Activated CD8-positive, alpha-beta memory T cell treated with anti-CD3 and anti-CD28 coated beads, Interleukin-2, amount 10 ng/mL, durations not matched to agents 7 days and 5 days (primary cell): ENCODE measurements around the gene PIP4K2A. TPM values are rescaled to one million over a fixed set of nuclear protein-coding genes. Genes with fewer than 3 reads are reported as not detected.
"Not testable (repeated sequence)": the region's sequence is repeated elsewhere in the genome, so short reads cannot be mapped to it uniquely, and the experiment has no call there.

Experiments
- ATAC-seq: fragments of 150-1000 bp; cut with Tn5 transposase; one replicate; pipeline ENCODE4 v1.10.0; 2021; ENCODE audit warnings: moderate library complexity
- CTCF ChIA-PET: fragments of 350-600 bp; sonication (Branson Sonifier 250); formaldehyde crosslinking; loops from one replicate; lab custom pipeline; 2021; ENCODE audit warnings: antibody characterized with exemption; lab: Charles Lee
- DNase-seq: peaks from one replicate; pipeline ENCODE4 v3.0.0-alpha.2; 2020
- H3K27ac Mint-ChIP-seq: one replicate; pipeline ENCODE4 v1.8.0; 2021; ENCODE audit warnings: mild to moderate bottlenecking, mixed read lengths
- H3K27me3 Mint-ChIP-seq: one replicate; pipeline ENCODE4 v1.8.0; 2021; ENCODE audit warnings: mixed read lengths
- H3K36me3 Mint-ChIP-seq: one replicate; pipeline ENCODE4 v1.8.0; 2021; ENCODE audit warnings: mild to moderate bottlenecking, mixed read lengths
- H3K4me1 Mint-ChIP-seq: one replicate; pipeline ENCODE4 v1.8.0; 2021; ENCODE audit warnings: mixed read lengths
- H3K4me3 Mint-ChIP-seq: one replicate; pipeline ENCODE4 v1.8.0; 2021; ENCODE audit warnings: mild to moderate bottlenecking, moderate library complexity, mixed read lengths
- H3K9me3 Mint-ChIP-seq: one replicate; pipeline ENCODE4 v1.8.0; 2022; ENCODE audit warnings: low read depth, mixed read lengths
- total RNA-seq, 2 experiments: library from RNA; stranded (reverse); gene quantifications; one replicate each; pipeline ENCODE4 v1.2.3, GENCODE V29; 2021

The PIP4K2A gene
- total RNA-seq, 2 experiments from 2014 or later: 129 to 136 TPM

DNA sequence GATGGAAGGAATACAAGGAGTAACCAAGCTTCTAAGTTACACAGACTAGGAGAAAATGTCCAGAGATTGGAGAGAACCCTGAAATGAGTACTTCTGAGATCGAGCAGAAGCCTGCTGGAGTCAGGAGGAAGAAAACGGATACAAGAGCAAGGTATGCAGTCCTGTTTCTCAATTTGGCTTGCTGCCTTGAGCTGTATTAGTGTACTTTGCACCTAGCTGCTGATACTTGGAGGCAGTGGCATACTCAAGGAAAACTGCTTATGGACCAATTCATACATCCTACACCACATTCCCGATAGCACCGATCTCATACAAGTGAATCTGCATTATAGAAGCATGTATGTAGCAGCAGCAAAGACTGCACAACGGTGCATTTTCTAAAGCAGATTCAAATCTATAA lies 14.4 kb downstream of the PIP4K2A start:
- peaks cover 80% of the 10 kb centered on the region for H3K4me1 Mint-ChIP-seq
- peaks cover 30% of the 10 kb centered on the region for H3K36me3 Mint-ChIP-seq
- H3K27ac Mint-ChIP-seq: no peak overlapping the region
- no peaks in the 10 kb centered on the region for H3K9me3 Mint-ChIP-seq
- CTCF ChIA-PET: interaction anchor here (1.3 to 2.2 kb wide), 3 partner anchors 9 to 13 kb away, joined by 3 to 6 read pairs (median 3); partner anchors contain the start of gene PIP4K2A
- ATAC-seq (no peak), DNase-seq (no peak)
- H3K4me3 Mint-ChIP-seq: no peak overlapping the region
- no peaks in the 10 kb centered on the region for H3K27me3 Mint-ChIP-seq

DNA sequence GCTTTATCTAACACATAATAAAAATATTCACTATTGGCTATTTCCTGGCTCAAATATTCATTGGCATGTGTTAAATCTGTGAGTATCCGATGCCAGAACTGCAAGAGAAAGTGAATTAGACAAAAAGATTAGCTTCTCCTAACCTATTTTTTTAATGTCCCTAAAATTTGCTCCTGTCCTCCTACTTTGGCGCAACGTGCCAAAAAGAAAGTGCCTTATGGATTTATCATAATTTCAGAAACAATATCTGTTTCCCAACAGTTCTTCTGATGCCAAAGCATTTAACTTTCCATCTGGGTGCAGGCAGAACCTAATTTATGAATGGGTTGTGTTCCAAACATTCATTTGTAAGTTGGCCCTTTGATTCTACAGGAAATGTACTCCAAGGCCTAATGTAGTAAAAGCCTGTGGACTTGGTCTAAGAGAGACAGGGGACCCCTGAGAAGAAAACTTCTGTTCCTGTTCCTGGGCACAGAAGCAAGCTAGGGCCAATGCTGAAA lies 15.4 kb downstream of the PIP4K2A start:
- Mint-ChIP-seq H3K36me3 (peaks cover 24% of the 10 kb centered on the region), H3K27ac (no peak overlapping the region), H3K4me3 (no peak overlapping the region), H3K4me1 (peaks cover 79% of the 10 kb centered on the region), H3K27me3 (no peaks in the 10 kb centered on the region), H3K9me3 (no peaks in the 10 kb centered on the region)
- DNase-seq (no peak), ATAC-seq (no peak)
- CTCF ChIA-PET: interaction anchor here (1.3 kb wide), 1 partner anchor 8 kb away, joined by 3 read pairs; no protein-coding TSS in a partner anchor

DNA sequence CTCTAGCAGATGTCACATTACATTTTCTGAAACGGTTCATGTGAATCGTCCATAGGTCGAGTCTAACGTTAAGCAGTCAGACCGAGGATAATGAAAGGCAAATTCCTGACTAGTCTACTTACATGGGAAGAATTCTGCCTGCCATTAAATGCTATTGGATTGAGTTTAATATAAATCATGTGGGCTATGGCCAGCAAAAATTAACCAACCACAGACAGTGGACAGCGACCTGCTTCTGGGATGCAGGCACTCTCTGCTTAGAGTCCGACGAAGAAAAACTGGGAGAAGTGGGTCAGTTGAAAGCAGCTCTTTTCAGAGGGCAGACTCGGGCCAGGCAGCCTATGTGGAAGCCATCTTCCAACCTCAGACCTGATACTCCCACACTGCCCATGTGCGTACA lies 16.6 kb downstream of the PIP4K2A start:
- peaks cover 24% of the 10 kb centered on the region for H3K36me3 Mint-ChIP-seq
- no peak overlapping the region for H3K27ac Mint-ChIP-seq
- CTCF ChIA-PET: no interaction called here

DNA sequence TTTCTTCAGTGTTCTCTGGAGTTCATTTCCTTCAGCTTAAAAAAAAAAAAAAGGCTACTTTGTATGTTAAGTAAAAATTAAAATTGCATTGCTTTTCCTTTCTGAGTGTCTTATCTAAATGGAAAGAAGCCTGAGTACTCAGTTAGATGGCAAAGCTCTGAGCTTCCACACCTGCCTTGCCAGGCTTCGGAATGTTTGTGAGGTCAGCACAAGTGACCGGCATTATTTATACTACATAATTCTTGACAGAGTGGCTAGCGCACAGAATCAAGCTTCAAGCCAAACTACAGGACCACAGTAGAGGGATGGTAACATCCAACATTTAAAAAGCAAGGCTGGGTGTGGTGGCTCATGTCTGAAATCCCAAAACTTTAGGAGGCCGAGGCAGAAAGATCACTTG lies 17.3 kb downstream of the PIP4K2A start:
- H3K27ac Mint-ChIP-seq: no peak overlapping the region
- CTCF ChIA-PET: interaction anchor here (0.8 kb wide), 1 partner anchor 25 kb away, joined by 3 read pairs; no protein-coding TSS in a partner anchor
- ATAC-seq: no peak
- no peak overlapping the region for H3K4me3 Mint-ChIP-seq
- no peak for DNase-seq
- H3K4me1 Mint-ChIP-seq: peaks cover 82% of the 10 kb centered on the region
- no peaks in the 10 kb centered on the region for H3K9me3 Mint-ChIP-seq
- H3K27me3 Mint-ChIP-seq: no peaks in the 10 kb centered on the region
- H3K36me3 Mint-ChIP-seq: peaks cover 20% of the 10 kb centered on the region

More for the DNA sequence above, 16.6 kb downstream of the PIP4K2A start:
- no peaks in the 10 kb centered on the region for H3K27me3 Mint-ChIP-seq
- peaks cover 82% of the 10 kb centered on the region for H3K4me1 Mint-ChIP-seq
- no peak for ATAC-seq
- DNase-seq: no peak
- H3K9me3 Mint-ChIP-seq: no peaks in the 10 kb centered on the region
- H3K4me3 Mint-ChIP-seq: no peak overlapping the region

DNA sequence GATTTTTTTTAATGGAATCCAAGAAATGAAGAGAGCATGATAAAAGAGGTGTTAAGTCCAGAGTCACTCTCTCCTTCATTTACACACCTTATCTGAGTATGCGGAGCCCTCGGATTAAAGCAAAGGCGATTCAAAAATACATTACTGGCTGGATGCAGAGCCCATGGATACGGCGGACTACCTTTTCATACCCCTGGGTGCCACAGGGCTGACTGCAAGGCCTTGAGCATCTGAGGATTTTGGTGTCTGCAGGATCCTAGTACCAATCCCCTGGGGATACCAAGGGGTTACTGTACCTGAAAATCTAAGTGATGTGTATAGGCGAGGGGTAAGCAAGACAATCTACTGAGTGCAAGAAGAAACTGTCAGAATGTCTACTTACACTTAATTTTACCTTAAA lies 20.5 kb downstream of the PIP4K2A start:
- peak; percentile 20 for ATAC-seq
- Mint-ChIP-seq H3K9me3 (no peaks in the 10 kb centered on the region), H3K27me3 (no peaks in the 10 kb centered on the region), H3K36me3 (peaks cover 16% of the 10 kb centered on the region), H3K27ac (peak overlapping the region; percentile 70), H3K4me3 (peak overlapping the region; percentile 15), H3K4me1 (peaks cover 78% of the 10 kb centered on the region)
- no peak for DNase-seq
- CTCF ChIA-PET: interaction anchor here (0.6 to 2.4 kb wide), 3 partner anchors 11 to 1721 kb away, joined by 4 to 10 read pairs (median 4); no protein-coding TSS in a partner anchor

DNA sequence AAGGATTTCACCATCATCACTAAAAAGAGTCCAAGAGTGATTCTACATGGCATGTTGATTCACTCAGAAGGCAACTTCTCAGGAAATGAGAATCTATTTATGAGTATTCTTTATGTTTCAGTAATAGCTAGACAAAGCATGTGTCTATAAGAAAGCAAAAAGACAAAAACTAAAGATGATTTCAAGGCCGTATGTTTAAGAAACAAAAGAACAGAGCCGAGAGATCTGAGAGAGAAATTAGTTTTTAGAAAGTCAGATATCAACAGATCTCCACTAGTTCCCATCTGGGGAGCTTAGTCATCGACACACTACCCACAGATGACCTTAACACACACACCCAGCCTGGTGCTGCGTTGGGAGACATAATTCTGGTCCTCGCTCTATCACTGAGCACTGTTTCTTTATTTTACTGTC lies 21.0 kb downstream of the PIP4K2A start:
- Mint-ChIP-seq H3K27ac (peak overlapping the region; percentile 70), H3K27me3 (no peaks in the 10 kb centered on the region), H3K9me3 (no peaks in the 10 kb centered on the region), H3K36me3 (peaks cover 16% of the 10 kb centered on the region), H3K4me1 (peaks cover 83% of the 10 kb centered on the region), H3K4me3 (peak overlapping the region; percentile 15)
- CTCF ChIA-PET: interaction anchor here (0.6 to 2.4 kb wide), 4 partner anchors 10 to 1722 kb away, joined by 4 to 10 read pairs (median 4); no protein-coding TSS in a partner anchor
- DNase-seq (no peak), ATAC-seq (peak; percentile 84)

DNA sequence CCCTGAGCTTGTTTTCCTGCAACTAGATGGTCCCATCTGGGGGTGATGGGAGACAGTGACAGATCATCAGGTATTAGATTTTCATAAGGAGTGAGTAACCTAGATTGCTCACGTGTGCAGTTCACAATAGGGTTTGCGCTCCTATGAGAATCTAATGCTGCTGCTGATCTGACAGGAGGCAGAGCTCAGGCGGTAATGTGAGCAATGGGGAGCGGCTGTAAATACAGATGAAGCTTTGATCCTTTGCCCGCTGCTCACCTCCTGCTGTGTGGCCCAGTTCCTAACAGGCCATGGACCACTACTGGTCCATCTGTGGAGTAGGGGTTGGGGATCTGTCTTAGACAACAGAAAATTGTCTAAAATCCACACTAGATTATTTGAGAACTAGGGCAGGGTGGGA lies 22.3 kb downstream of the PIP4K2A start:
- not testable (repeated sequence) for DNase-seq, H3K9me3 Mint-ChIP-seq, H3K27me3 Mint-ChIP-seq, ATAC-seq, H3K4me3 Mint-ChIP-seq, H3K27ac Mint-ChIP-seq
- CTCF ChIA-PET: interaction anchor here (1.4 to 2.4 kb wide), 2 partner anchors 9 to 12 kb away, joined by 4 to 10 read pairs; no protein-coding TSS in a partner anchor
- peaks cover 81% of the 10 kb centered on the region for H3K4me1 Mint-ChIP-seq
- peaks cover 20% of the 10 kb centered on the region for H3K36me3 Mint-ChIP-seq

DNA sequence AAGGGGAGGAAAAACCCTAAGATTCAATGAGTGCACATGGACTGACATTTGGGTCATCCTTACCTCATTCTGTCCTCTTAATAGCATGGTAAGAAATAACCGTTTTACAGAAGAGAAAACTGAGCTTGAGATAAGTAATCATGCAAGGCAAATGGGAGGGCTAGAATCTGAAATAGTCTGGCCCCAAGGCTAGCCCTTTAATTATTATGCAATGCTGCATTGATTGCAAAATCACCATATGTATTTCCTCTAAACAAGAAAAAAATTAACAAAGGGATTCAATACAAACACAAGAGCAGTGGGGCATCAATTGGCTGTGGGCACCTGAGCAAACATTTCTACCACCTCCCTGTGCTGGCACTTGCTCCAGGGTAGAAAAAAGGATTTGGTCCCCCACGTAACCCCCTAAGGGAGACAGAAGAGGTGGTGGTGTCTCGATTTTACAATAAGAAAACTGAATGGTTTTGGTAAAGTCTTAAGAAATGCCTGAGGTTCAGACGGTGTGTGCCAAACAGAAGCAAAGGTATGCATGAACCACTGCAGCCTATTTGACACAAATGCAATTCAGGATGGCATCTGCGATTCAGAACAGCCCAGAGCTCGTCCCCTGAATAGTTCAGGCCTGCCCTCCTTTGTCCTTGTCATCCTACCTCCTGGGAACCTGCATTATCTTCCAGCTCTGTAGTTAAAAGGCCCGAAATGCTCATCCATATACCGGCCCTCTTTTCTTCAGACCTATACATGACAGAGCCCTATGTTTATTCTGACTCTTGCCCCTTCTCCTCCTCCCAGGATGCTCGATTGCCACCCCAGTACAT lies 23.6 kb downstream of the PIP4K2A start:
- DNase-seq (no peak), ATAC-seq (no peak)
- no peaks in the 10 kb centered on the region for H3K27me3 Mint-ChIP-seq
- no peak overlapping the region for H3K27ac Mint-ChIP-seq
- H3K4me3 Mint-ChIP-seq: no peak overlapping the region
- H3K4me1 Mint-ChIP-seq: peaks cover 82% of the 10 kb centered on the region
- H3K9me3 Mint-ChIP-seq: no peaks in the 10 kb centered on the region
- H3K36me3 Mint-ChIP-seq: peaks cover 20% of the 10 kb centered on the region
- CTCF ChIA-PET: interaction anchor here (0.9 kb wide), 2 partner anchors 8 to 10 kb away, joined by 3 read pairs; no protein-coding TSS in a partner anchor

DNA sequence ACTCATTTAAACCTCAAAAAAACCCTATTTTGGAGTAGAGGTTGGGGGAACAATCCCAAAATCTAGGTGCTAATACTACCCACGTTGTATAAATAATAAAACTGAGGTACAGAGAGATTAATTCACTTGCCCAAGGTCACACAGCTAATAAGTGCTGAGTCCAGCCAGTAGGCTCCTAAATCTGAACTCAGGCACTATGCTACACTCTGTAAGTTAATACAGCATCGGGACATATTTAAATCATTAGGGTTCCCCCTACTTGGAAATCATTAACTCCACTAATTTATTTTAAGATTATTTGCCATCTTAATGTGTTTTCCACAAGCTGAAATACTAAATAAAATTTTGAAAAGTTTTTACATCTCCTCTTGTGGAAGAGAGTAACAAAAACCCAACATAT lies 24.2 kb downstream of the PIP4K2A start:
- CTCF ChIA-PET: interaction anchor here (0.9 kb wide), 1 partner anchor 9 kb away, joined by 3 read pairs; no protein-coding TSS in a partner anchor
- no peaks in the 10 kb centered on the region for H3K9me3 Mint-ChIP-seq
- H3K4me1 Mint-ChIP-seq: peaks cover 82% of the 10 kb centered on the region
- H3K36me3 Mint-ChIP-seq: peaks cover 22% of the 10 kb centered on the region
- no peak overlapping the region for H3K27ac Mint-ChIP-seq
- ATAC-seq (no peak), DNase-seq (no peak)
- H3K27me3 Mint-ChIP-seq: no peaks in the 10 kb centered on the region
- no peak overlapping the region for H3K4me3 Mint-ChIP-seq

DNA sequence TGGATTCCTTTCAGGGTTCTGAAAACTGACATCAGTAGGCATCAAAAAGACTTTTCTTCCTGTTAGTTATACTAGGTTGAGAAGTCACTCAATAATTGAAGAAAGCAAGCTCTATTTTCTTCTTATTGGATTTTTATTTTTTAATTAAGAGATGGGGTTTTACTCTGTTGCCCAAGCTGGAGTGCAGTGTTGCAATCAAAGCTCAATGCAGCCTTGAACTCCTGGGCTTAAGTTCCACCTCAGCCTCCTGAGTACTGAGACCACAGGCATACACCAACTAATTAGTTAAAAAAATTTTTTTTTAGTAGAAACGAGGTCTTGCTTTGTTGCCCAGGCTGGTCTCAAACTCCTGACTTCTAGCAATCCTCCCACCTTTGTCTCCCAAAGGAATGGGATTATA lies 28.0 kb downstream of the PIP4K2A start:
- Mint-ChIP-seq H3K27me3 (no peaks in the 10 kb centered on the region), H3K27ac (no peak overlapping the region), H3K4me3 (no peak overlapping the region), H3K36me3 (peaks cover 9% of the 10 kb centered on the region), H3K9me3 (no peaks in the 10 kb centered on the region), H3K4me1 (peaks cover 80% of the 10 kb centered on the region)
- no peak for ATAC-seq
- CTCF ChIA-PET: no interaction called here
- DNase-seq: no peak

DNA sequence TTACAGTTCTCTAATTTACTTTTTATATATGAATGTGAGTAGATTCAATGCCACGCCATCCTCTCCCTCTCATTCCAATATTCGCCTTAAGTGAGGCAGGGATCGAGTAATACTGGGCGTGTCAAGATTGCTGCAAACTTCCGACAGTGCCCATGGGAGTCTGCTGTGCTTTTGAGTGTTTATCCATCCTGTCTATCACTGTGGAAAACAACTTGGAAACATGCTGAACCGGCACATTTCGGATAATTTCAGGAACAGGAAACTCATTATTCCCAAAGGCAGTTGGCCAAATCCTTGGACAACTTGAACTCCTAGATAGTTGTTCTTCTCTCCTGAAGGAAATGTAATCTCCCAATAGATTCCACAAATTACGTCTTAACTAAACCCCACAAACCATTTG lies 28.5 kb downstream of the PIP4K2A start:
- CTCF ChIA-PET: no interaction called here
- no peak for DNase-seq

DNA sequence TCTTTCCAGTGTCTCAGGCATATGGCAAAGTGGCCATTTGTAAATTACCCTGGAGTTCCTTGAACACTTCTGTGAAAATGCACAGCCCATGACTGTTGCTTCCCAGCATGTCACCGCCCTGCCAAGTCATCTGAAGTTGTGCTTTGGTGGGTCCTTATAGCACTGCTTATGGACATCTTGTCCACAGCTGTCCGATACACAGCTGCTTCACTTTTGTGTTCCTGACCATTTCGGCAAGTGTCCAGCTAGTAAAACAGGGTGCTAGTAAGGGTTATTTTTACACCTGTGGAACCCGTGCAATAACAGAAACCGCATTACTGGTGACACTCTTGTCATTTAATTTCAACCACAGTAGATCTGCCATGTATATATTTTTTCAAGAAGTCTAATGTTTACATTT lies 29.7 kb downstream of the PIP4K2A start:
- peak overlapping the region; percentile 64 for H3K4me3 Mint-ChIP-seq
- H3K27me3 Mint-ChIP-seq: no peaks in the 10 kb centered on the region
- ATAC-seq (no peak), DNase-seq (no peak)
- peak overlapping the region; percentile 51 for H3K27ac Mint-ChIP-seq
- H3K4me1 Mint-ChIP-seq: peaks cover 80% of the 10 kb centered on the region
- CTCF ChIA-PET: interaction anchor here (0.9 to 3.2 kb wide), 2 partner anchors 8 to 22 kb away, joined by 3 to 10 read pairs; no protein-coding TSS in a partner anchor
- H3K9me3 Mint-ChIP-seq: no peaks in the 10 kb centered on the region
- H3K36me3 Mint-ChIP-seq: peaks cover 11% of the 10 kb centered on the region

More for the DNA sequence above, 28.5 kb downstream of the PIP4K2A start:
- H3K27ac Mint-ChIP-seq: no peak overlapping the region
- H3K36me3 Mint-ChIP-seq: peaks cover 10% of the 10 kb centered on the region
- no peak for ATAC-seq
- H3K4me3 Mint-ChIP-seq: no peak overlapping the region
- H3K27me3 Mint-ChIP-seq: no peaks in the 10 kb centered on the region
- H3K9me3 Mint-ChIP-seq: no peaks in the 10 kb centered on the region
- peaks cover 81% of the 10 kb centered on the region for H3K4me1 Mint-ChIP-seq

DNA sequence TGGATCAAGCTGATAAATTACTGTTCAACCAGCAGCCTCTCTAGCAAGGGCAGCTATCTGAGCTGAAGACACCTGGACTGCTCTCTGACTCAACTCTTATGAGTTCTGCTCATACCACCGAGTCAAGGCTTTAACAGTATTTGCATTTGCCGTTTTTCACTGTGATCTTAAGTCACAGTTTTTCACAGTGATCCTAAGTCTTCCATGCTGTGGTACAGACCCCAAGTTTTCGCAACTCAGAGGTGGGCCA lies 31.3 kb downstream of the PIP4K2A start:
- peak; percentile 57 for ATAC-seq
- CTCF ChIA-PET: interaction anchor here (1.0 to 3.2 kb wide), 9 partner anchors 10 to 108 kb away, joined by 3 to 15 read pairs (median 5); no protein-coding TSS in a partner anchor
- peaks cover 80% of the 10 kb centered on the region for H3K4me1 Mint-ChIP-seq
- H3K4me3 Mint-ChIP-seq: peak overlapping the region; percentile 64
- peaks cover 15% of the 10 kb centered on the region for H3K36me3 Mint-ChIP-seq
- peak overlapping the region; percentile 99 for H3K27ac Mint-ChIP-seq
- H3K27me3 Mint-ChIP-seq: no peaks in the 10 kb centered on the region
- no peak for DNase-seq
- no peaks in the 10 kb centered on the region for H3K9me3 Mint-ChIP-seq
